Posterior vena cava (tissue), 2 donors: Measurements from ENCODE around the gene PIN4. TPM values are rescaled to one million over a fixed set of nuclear protein-coding genes. Genes with fewer than 3 reads are reported as not detected.
"Not testable (repeated sequence)": the region's sequence is repeated elsewhere in the genome, so short reads cannot be mapped to it uniquely, and the experiment has no call there.

Experiments used
- DNase-seq: peaks from one replicate; pipeline ENCODE4 v3.0.0-alpha.2; 2020; ENCODE audit warnings: low spot score
- intact Hi-C, 2 donors: fragments of 100-400 bp; cut with DNase I; formaldehyde crosslinking; loops; one replicate each; pipeline versions ENCODE4 v1.14.1 to v1.14.2; 2022 to 2023
- long read RNA-seq, 2 donors: library from polyadenylated mRNA; unstranded; transcript quantifications; one replicate each; pipeline ENCODE4 v2.0.0, GENCODE V29; 2020 to 2021
- total RNA-seq, 2 donors: library from RNA; stranded (reverse); fragmentation: NEBNext Ultra II Directional; extraction: Animal tissue kit (Norgen Biotek cat#: 25700); gene quantifications; one replicate each; pipeline ENCODE4 v1.2.1, GENCODE V29; 2021
- donor health status: DM: yes; HTN: yes; CAD: no.
- donor health status: DM: yes; HTN: yes; CAD: no.

PIN4 gene
- total RNA-seq = 1 to 10 TPM; 7.1 to 8.8 TPM
- long read RNA-seq, donor 1, transcript PIN4-203 (4 exons, 1,321 nt) = major isoform, 6 of 8 reads
- long read RNA-seq, donor 1, partial matches to known transcripts = 0 of 8 reads
- long read RNA-seq, donor 1, other reads (novel, unspliced or antisense) = 1 of 8 reads
- long read RNA-seq, donor 2, transcript PIN4-203 (4 exons, 1,321 nt) = major isoform, 10 of 17 reads
- long read RNA-seq, donor 2, partial matches to known transcripts = 1 of 17 reads
- long read RNA-seq, donor 2, other reads (novel, unspliced or antisense) = 3 of 17 reads

- DNase-seq = peak; percentile 96
- intact Hi-C loops = no loop called here
Observed at GRCh38 chrX:72181178-72182125, at the start of gene PIN4. TSS of gene PIN4 (plus strand) at chrX:72181757. CDS start at chrX:72181786, 29 bp downstream.

GRCh38 chrX:72132456-72132855 is 49.1 kb upstream of the PIN4 start:
- intact Hi-C loops = no loop called here
- DNase-seq = no peak

GRCh38 chrX:72133851-72134546 is 47.6 kb upstream of the PIN4 start:
- no peak for DNase-seq
- intact Hi-C loops = no loop called here

DNA sequence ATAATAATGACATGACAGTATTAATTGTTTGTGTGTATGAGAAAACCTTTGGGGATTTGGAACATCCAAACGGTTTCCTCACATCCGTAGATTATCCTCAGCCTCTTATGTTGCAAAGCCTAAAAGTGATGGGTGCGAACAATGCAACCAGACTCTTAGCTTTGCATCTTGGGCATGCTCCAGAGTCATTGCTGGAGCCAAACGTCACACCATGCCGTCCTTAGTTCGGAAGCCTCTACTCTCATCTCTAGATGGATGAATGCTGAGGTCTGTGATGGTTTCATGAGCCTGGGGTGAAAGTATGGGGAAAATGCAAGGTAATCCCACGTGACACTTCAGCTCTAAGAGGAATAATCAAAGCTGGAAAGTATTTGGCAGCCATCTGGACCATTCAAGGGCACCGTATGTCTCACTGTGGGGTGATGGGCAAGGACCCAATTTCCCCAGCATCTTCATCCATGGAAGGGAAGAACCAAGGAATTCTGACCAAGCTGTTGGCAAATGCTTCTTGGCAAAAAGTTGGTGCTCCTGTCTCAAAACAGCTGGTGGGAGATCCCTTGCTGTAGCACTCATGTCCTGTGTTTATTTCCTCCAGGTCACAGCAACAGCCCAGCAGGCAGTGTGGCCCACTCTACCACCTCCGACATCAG is 43.6 kb upstream of the PIN4 start:
- DNase-seq = no peak
- intact Hi-C loops = no loop called here

DNA sequence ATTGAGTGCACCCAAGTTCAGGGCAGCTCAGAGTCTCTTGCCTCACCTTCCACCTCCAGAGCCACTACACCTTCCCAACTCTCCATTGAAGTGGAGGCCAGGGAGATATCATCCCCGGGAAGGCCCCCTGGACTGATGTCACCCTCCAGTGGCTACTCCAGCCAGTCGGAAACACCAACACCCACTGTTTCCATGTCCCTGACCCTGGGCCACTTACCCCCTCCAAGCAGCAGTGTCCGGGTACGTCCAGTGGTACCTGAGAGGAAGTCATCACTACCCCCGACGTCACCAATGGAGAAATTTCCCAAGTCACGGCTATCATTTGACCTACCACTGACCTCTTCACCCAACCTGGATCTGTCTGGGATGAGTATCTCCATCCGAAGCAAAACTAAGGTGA is 42.0 kb upstream of the PIN4 start:
- intact Hi-C loops = no loop called here
- no peak for DNase-seq

DNA sequence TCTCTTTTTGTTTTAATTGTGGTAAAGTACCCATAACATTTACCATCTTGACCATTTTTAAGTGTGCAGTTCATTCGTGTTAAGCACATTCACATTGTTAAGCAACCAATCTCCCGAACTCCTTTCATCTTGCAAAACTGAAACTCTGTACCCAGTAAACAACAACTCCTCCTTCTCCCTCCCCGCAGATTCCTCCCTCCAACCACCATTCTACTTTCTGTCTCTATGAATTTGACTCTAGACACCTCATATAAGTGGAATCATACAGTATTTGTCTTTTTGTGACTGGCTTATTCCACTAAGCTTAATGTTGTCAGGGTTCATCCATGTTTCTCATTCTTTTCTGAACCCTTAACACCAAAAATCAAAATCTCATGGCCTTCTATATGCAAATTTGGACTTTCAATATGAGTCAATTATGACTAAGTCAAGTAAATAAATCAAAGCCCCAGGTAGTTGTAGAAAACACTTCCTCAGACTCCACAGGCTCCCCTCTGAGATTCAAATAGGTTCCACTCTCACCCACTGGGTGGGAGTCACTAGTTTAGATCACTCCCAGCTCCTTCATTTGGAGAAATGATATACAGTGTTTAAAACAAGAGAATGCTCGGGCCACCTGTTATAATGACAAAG is 40.1 kb upstream of the PIN4 start:
- no peak for DNase-seq
- intact Hi-C loops = no loop called here

DNA sequence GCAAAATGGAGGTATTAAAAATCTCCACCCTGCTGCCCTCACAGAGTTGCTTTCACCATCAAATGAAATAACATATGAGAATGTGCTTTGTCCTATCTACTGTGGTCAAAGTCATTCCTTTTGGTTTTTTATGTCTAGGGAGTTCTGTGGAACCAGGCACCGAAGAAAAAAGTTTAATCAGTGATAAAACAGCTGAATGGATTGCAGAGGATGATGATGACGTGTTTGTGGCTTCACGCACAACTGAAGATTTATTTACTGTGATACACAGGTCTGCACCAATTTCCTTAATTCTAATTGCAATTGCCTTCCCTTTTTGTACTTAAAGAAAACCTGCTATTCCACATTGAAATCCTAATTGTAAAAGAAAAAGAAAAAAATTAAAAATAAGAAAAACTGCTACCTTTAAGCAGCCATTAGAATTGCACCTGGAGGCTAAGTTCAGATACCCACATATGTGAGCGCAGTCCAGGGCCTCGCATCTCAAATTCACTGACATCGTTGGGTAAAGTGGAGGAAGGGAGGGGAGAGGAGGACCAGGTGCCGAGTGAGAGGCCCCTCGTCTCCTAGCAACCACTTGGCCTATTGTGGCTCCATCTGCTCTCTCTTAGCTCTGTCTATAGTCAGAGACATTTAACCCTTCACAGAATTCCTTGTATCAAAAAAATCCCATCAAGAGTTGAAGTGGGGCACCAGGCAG is 39.3 kb upstream of the PIN4 start:
- DNase-seq = no peak
- intact Hi-C loops = no loop called here

- DNase-seq = no peak
- intact Hi-C loops = no loop called here
Observed at GRCh38 chrX:72142794-72143608, 38.6 kb upstream of the PIN4 start.

DNA sequence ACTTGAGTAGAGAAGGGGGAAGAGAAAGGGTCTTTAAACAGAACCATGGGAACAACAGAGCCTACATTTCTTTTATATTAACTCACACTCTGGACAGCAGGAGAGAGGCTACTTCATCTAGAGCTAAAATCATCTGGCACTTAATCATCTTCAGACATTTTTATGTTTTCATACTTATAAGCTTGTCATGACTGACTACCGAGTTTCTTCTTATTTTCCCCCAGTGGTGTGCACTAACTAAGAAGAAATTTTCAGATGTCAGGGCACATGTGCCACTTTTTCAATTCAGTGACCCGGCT is 38.0 kb upstream of the PIN4 start:
- intact Hi-C loops = no loop called here
- DNase-seq = no peak

DNA sequence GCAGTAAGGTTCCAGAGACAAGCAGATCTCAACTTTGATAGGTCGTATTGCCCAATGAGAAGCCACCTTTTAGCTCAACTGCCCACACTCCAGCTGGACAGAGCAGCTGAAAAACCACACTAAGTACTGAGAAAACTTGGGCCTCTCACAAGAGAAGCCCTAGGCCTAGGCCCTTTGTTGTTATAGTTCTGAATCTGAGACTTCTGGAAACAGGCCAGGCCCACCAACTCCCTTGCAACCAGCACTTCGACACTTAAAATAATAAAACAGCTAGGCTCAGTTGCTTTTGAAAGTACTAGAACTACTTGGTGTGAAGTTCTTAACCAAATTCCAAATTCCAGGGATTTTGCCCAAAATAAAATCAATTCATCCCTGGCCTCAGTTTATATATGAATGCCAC is 36.4 kb upstream of the PIN4 start:
- no peak for DNase-seq
- intact Hi-C loops = no loop called here

DNA sequence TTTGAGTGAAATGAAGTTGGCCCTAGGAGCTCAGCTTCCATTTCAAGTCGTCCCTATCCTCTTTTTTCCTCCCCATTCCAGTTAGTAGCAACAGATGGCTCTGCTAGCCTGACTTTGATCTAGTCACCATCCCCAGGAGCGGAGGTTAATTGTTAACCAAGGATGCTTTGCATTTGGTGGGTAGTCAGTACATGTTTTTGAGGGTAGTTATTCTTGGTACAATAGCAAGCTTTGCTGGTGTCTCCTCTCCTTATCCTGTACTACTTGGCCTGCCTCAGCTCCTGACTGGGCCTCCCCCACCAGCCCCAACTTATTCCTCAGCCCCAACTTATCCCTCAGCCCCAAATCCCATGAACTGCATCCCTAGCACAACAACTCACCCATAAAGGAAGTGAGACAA is 35.0 kb upstream of the PIN4 start:
- intact Hi-C loops = no loop called here
- DNase-seq = no peak

- no peak for DNase-seq
- intact Hi-C loops = no loop called here
Observed at GRCh38 chrX:72158773-72159172, 22.8 kb upstream of the PIN4 start.

DNA sequence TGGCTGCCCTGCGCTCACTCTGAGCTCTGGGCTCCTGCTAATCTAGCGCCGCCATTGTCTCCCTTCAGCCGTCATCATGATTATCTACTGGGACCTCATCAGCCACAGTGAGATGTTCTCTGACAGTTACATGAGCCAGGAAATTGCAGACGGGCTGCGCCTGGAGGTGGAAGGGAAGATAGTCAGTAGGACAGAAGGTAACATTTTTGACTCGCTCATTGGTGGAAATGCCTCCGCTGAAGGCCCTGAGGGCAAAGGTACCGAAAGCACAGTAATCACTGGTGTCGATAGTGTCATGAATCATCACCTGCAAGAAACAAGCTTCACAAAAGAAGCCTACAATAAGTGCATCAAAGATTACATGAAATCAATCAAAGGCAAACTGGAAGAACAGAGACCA is 21.8 kb upstream of the PIN4 start:
- no peak for DNase-seq
- intact Hi-C loops = no loop called here

DNA sequence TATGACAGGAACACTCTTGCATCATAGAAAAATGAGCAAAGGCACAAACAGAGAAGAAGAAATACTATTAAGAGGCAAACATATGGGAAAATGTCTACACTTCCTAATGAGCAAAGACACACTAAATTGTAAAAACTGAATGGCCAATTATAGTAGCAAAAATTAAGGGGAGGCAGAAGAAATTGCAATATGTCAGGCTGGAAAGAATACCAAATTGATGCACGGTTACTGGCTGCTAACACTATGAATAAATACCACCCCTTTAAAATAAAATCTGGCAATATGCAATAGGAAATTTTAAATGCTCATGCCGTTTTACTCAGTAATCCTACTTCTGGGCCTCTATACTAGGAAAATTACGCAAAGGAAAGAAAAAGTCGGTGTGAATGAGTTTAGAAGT is 16.0 kb upstream of the PIN4 start:
- intact Hi-C loops = no loop called here
- no peak for DNase-seq

- intact Hi-C loops = no loop called here
- no peak for DNase-seq
Observed at GRCh38 chrX:72169008-72169728, 12.4 kb upstream of the PIN4 start.

DNA sequence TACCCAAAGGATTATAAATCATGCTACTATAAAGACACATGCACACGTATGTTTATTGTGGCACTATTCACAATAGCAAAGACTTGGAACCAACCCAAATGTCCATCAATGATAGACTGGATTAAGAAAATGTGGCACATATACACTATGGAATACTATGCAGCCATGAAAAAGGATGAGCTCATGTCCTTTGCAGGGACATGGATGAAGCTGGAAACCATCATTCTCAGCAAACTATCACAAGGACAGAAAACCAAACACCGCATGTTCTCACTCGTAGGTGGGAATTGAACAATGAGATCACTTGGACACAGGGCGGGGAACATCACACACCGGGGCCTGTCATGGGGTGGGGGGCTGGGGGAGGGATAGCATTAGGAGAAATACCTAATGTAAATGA is 5.3 kb upstream of the PIN4 start:
- intact Hi-C loops, DNase-seq: not testable (repeated sequence)

- intact Hi-C loops = no loop called here
- DNase-seq = no peak
Observed at GRCh38 chrX:72176981-72177380, 4.6 kb upstream of the PIN4 start.
